GM23338 (cell line): Measurements from ENCODE around the gene SCNN1B. TPM values are rescaled to one million over a fixed set of nuclear protein-coding genes. Genes with fewer than 3 reads are reported as not detected.

Experiments
- ATAC-seq: fragments of 200-7000 bp; cut with Tn5 transposase; 3 replicates; pipeline ENCODE4 v1.9.1; 2020
- DNase-seq: peaks from one replicate; pipeline ENCODE4 v3.0.0-alpha.2; 2015; ENCODE audit warnings: low spot score
- H2AFZ ChIP-seq: fragments of 200-600 bp; sonication (generic); 2 replicates; pipeline ENCODE4 v1.8.0; 2016; ENCODE audit warnings: antibody characterized with exemption, mild to moderate bottlenecking, moderate library complexity
- H3F3A ChIP-seq: fragments of 200-600 bp; sonication (generic); replicated peaks from 2 replicates; pipeline ENCODE4 v1.8.0; 2017; ENCODE audit warnings: antibody characterized with exemption, mixed run types, low read depth
- H3K27ac ChIP-seq: fragments of 200-600 bp; sonication (generic); 2 replicates; pipeline ENCODE4 v1.6.1; 2016; ENCODE audit warnings: low read depth
- H3K27me3 ChIP-seq: fragments of 200-600 bp; sonication (generic); 2 replicates; pipeline ENCODE4 v1.8.0; 2016; ENCODE audit warnings: mild to moderate bottlenecking, mixed run types, moderate library complexity; ENCODE audit not compliant: insufficient read depth
- H3K36me3 ChIP-seq: fragments of 200-600 bp; sonication (generic); 2 replicates; pipeline ENCODE4 v1.8.0; 2016; ENCODE audit warnings: mild to moderate bottlenecking; ENCODE audit not compliant: insufficient read depth
- H3K4me1 ChIP-seq: fragments of 200-600 bp; sonication (generic); 2 replicates; pipeline ENCODE4 v1.8.0; 2016; ENCODE audit warnings: mild to moderate bottlenecking, moderate library complexity; ENCODE audit not compliant: insufficient read depth
- H3K4me2 ChIP-seq: fragments of 200-600 bp; sonication (generic); 2 replicates; pipeline ENCODE4 v1.7.1; 2017; ENCODE audit warnings: mixed run types
- H3K4me3 ChIP-seq: fragments of 200-600 bp; sonication (generic); 2 replicates; pipeline ENCODE4 v1.6.1; 2016; ENCODE audit warnings: mixed run types
- H3K79me2 ChIP-seq: fragments of 200-600 bp; sonication (generic); replicated peaks from 2 replicates; pipeline ENCODE4 v1.8.0; 2017; ENCODE audit warnings: mild to moderate bottlenecking; ENCODE audit not compliant: insufficient read depth
- H3K9me2 ChIP-seq: fragments of 200-600 bp; sonication (generic); 2 replicates; pipeline ENCODE4 v1.8.0; 2017; ENCODE audit not compliant: insufficient read depth
- H4K20me1 ChIP-seq: fragments of 200-600 bp; sonication (generic); replicated peaks from 2 replicates; pipeline ENCODE4 v1.8.0; 2017; ENCODE audit warnings: mild to moderate bottlenecking; ENCODE audit not compliant: insufficient read depth
- H3K27ac Mint-ChIP-seq: 2 replicates; pipeline ENCODE4 v1.8.0; 2020; ENCODE audit warnings: inconsistent platforms, mild to moderate bottlenecking, moderate library complexity, mixed read lengths
- H3K27me3 Mint-ChIP-seq: 3 replicates; pipeline ENCODE4 v1.8.0; 2022; ENCODE audit warnings: low read depth, mild to moderate bottlenecking, moderate library complexity, mixed read lengths, inconsistent platforms; ENCODE audit not compliant: insufficient read depth, poor library complexity
- H3K36me3 Mint-ChIP-seq: 3 replicates; pipeline ENCODE4 v1.8.0; 2021; ENCODE audit warnings: low read depth, mild to moderate bottlenecking, inconsistent platforms, moderate library complexity, mixed read lengths
- H3K4me1 Mint-ChIP-seq: 3 replicates; pipeline ENCODE4 v1.8.0; 2020; ENCODE audit warnings: mild to moderate bottlenecking, inconsistent platforms, mixed read lengths
- H3K4me3 Mint-ChIP-seq: 3 replicates; pipeline ENCODE4 v1.8.0; 2021; ENCODE audit warnings: moderate library complexity, mild to moderate bottlenecking, inconsistent platforms, mixed read lengths
- H3K9me3 Mint-ChIP-seq: 3 replicates; pipeline ENCODE4 v1.8.0; 2020; ENCODE audit warnings: moderate library complexity, mild to moderate bottlenecking, inconsistent platforms, mixed read lengths
- CTCF ChIP-seq, 2 experiments: fragments of 200-600 bp in 1 of 2; sonication (generic) in 1 of 2; conservative IDR thresholded peaks; 2 replicates each; pipeline versions ENCODE4 v1.5.1 to v1.6.1; 2016 to 2017; ENCODE audit warnings: antibody characterized with exemption in 2 of 2, low read depth in 2 of 2, mild to moderate bottlenecking in 2 of 2, moderate library complexity in 1 of 2
- ETS1 ChIP-seq: IDR thresholded peaks from 2 replicates; pipeline ENCODE4 v1.6.1; 2016; ENCODE audit warnings: antibody characterized with exemption
- EZH2 ChIP-seq: fragments of 200-600 bp; sonication (generic); IDR thresholded peaks from one replicate; pipeline ENCODE4 v1.8.0; 2017; ENCODE audit warnings: antibody characterized with exemption, mild to moderate bottlenecking, low read depth; ENCODE audit not compliant: unreplicated experiment
- JUNB ChIP-seq: IDR thresholded peaks from one replicate; pipeline ENCODE4 v1.6.1; 2016; ENCODE audit warnings: antibody characterized with exemption; ENCODE audit not compliant: unreplicated experiment
- NANOG ChIP-seq: IDR thresholded peaks from 2 replicates; pipeline ENCODE4 v1.6.1; 2016; ENCODE audit warnings: antibody characterized with exemption, borderline replicate concordance
- REST ChIP-seq: IDR thresholded peaks from one replicate; pipeline ENCODE4 v1.6.1; 2018; ENCODE audit warnings: antibody characterized with exemption; ENCODE audit not compliant: unreplicated experiment
- ZNF114 ChIP-seq: fragments of 250-450 bp; sonication (Bioruptor Pico); IDR thresholded peaks from 2 replicates; pipeline ENCODE4 v1.5.0; 2020; ENCODE audit warnings: mild to moderate bottlenecking, moderate library complexity
- ZNF331 ChIP-seq: fragments of 250-450 bp; sonication (Bioruptor Pico); IDR thresholded peaks from 2 replicates; pipeline ENCODE4 v1.5.0; 2020; ENCODE audit warnings: low read depth, mild to moderate bottlenecking, moderate library complexity
- ZNF462 ChIP-seq: fragments of 250-450 bp; sonication (Bioruptor Pico); IDR thresholded peaks from 2 replicates; pipeline ENCODE4 v1.5.0; 2020; ENCODE audit warnings: mild to moderate bottlenecking, moderate library complexity
- polyA plus RNA-seq: library from polyadenylated mRNA; unstranded; fragments of >200 nt; fragmentation: Nextera tagmentation; extraction: Ambion mirVana; gene quantifications from 2 replicates; pipeline ENCODE4 v1.2.1, GENCODE V29; 2016
- total RNA-seq: library from RNA; depleted of rRNA; stranded (reverse); fragments of >200 nt; shearing (Covaris generic); gene quantifications from 2 replicates; pipeline ENCODE4 v1.2.3, GENCODE V29; 2014

The SCNN1B gene
- total and polyA plus RNA-seq, 2 experiments from 2014 or later, result 0.78 to 1.1 TPM

DNA sequence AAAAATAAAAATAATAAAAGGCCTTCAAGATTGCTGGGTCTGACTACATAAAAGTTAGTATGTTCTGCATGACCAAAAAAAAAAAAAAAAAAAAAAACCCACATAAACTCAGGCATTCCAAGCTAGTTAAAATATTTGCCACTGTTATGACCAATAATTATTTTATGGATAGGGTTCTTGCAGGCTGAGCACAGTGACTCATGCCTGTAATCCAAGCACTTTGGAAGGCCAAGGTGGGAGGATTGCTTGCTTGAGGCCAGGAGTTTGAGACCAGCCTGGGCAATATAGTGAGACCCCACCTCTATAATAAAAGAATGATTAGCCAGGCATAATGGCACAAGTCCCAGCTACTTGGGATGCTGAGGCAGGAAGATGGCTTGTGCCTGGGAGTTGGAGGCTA, 8.1 kb downstream of the SCNN1B start:
- Histone ChIP-seq H3F3A (no peaks in the 10 kb centered on the region), H3K27me3 (no peaks in the 10 kb centered on the region), H3K4me2 (no peak overlapping the region), H4K20me1 (no peaks in the 10 kb centered on the region), H3K9me2 (no peaks in the 10 kb centered on the region), H3K4me1 (no peaks in the 10 kb centered on the region), H3K36me3 (no peaks in the 10 kb centered on the region), H3K79me2 (no peaks in the 10 kb centered on the region), H2AFZ (no peak overlapping the region), H3K27ac (no peak overlapping the region), H3K4me3 (no peak overlapping the region)
- ATAC-seq (no peak), DNase-seq (no peak)
- Mint-ChIP-seq H3K4me3 (no peak overlapping the region), H3K4me1 (no peaks in the 10 kb centered on the region), H3K27ac (no peak overlapping the region), H3K36me3 (no peaks in the 10 kb centered on the region), H3K9me3 (no peaks in the 10 kb centered on the region; the same call in 2 of the 3 replicates), H3K27me3 (no peaks in the 10 kb centered on the region)
- no peak for TF ChIP-seq ZNF114 (CRISPR knock-in tag)

GRCh38 chr16:23310744-23311143, 8.6 kb downstream of the SCNN1B start:
- H3K79me2 ChIP-seq, result no peaks in the 10 kb centered on the region
- no peaks in the 10 kb centered on the region for H3F3A ChIP-seq
- no peaks in the 10 kb centered on the region for H3K4me1 ChIP-seq
- no peaks in the 10 kb centered on the region for H3K36me3 ChIP-seq
- no peak overlapping the region for H3K4me2 ChIP-seq
- Mint-ChIP-seq H3K27ac (no peak overlapping the region), H3K27me3 (no peaks in the 10 kb centered on the region), H3K36me3 (no peaks in the 10 kb centered on the region), H3K4me1 (no peaks in the 10 kb centered on the region), H3K4me3 (no peak overlapping the region), H3K9me3 (no peaks in the 10 kb centered on the region; the same call in 2 of the 3 replicates)
- no peak overlapping the region for H3K4me3 ChIP-seq
- DNase-seq (no peak), ATAC-seq (no peak)
- H3K9me2 ChIP-seq, result no peaks in the 10 kb centered on the region
- no peak for TF ChIP-seq CTCF (conservative IDR thresholded peaks at IDR 0.05; ENCODE audit: low read depth in 2 of 2)
- no peak for TF ChIP-seq ZNF462 (CRISPR knock-in tag)
- no peak for TF ChIP-seq EZH2
- no peak for TF ChIP-seq REST
- no peak for TF ChIP-seq NANOG
- TF ChIP-seq JUNB, result no peak
- TF ChIP-seq ETS1, result no peak
- TF ChIP-seq ZNF331 (CRISPR knock-in tag), result no peak
- TF ChIP-seq ZNF114 (CRISPR knock-in tag), result no peak
- no peaks in the 10 kb centered on the region for H3K27me3 ChIP-seq
- no peak overlapping the region for H2AFZ ChIP-seq
- H4K20me1 ChIP-seq, result no peaks in the 10 kb centered on the region
- no peak overlapping the region for H3K27ac ChIP-seq
